Gastroesophageal sphincter (tissue), 3 donors: Measurements from ENCODE around the gene GRIP1.

Source experiments
- EP300 ChIP-seq: sonication (generic); formaldehyde crosslinking; IDR thresholded peaks from one replicate; pipeline ENCODE4 v1.6.1; 2017; ENCODE audit warnings: antibody characterized with exemption, mild to moderate bottlenecking
- POLR2A ChIP-seq, 2 donors: fragments of 450-650 bp; IDR thresholded peaks; one replicate each; pipeline ENCODE4 v1.6.1; 2017; ENCODE audit warnings: antibody characterized with exemption in 2 of 2, mild to moderate bottlenecking in 2 of 2, moderate library complexity in 1 of 2
- TF ChIP-seq, protein P1 (sequence below), 4 experiments: fragments of 200-600 bp in 2 of 4; fragments of 450-650 bp in 2 of 4; sonication (generic) in 1 of 4; IDR thresholded peaks; one replicate each; pipeline ENCODE4 v1.5.1; 2017 to 2019; ENCODE audit warnings: antibody characterized with exemption in 4 of 4, mild to moderate bottlenecking in 2 of 4, moderate library complexity in 2 of 4

GRCh38 chr12:66367015-66367667 lies 311.7 kb downstream of the GRIP1 start:
- TF ChIP-seq, protein P1, sequence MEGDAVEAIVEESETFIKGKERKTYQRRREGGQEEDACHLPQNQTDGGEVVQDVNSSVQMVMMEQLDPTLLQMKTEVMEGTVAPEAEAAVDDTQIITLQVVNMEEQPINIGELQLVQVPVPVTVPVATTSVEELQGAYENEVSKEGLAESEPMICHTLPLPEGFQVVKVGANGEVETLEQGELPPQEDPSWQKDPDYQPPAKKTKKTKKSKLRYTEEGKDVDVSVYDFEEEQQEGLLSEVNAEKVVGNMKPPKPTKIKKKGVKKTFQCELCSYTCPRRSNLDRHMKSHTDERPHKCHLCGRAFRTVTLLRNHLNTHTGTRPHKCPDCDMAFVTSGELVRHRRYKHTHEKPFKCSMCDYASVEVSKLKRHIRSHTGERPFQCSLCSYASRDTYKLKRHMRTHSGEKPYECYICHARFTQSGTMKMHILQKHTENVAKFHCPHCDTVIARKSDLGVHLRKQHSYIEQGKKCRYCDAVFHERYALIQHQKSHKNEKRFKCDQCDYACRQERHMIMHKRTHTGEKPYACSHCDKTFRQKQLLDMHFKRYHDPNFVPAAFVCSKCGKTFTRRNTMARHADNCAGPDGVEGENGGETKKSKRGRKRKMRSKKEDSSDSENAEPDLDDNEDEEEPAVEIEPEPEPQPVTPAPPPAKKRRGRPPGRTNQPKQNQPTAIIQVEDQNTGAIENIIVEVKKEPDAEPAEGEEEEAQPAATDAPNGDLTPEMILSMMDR (IDR thresholded peaks at IDR 0.05) = no peak
- TF ChIP-seq EP300 (no peak), POLR2A (IDR thresholded peaks at IDR 0.05) (no peak)
